ENCODE results near the gene PRIMPOL.
"Not testable (repeated sequence)": the region's sequence is repeated elsewhere in the genome, so short reads cannot be mapped to it uniquely, and the experiment has no call there.

PRIMPOL gene

DNA sequence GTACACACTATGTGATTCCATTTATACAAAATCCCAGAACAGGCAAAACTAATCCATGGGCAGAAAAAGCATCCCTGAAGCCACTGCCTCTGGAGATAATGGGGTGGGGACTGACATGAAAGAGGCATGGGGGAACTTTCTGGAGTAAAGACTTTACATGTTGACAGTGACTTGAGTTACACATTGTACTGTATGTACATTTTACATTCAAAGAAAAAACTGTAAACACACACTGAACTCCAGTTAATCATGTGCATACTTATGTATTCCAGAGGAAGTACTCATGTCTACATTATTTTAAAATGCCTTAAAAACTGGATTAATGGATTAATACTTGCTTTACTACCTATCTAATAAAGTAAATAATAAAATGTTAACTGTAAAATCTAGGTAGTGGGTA lies 62.8 kb downstream of the PRIMPOL start:
- no peak for DNase-seq (ENCODE audit: low read depth in 2 of 2)

DNA sequence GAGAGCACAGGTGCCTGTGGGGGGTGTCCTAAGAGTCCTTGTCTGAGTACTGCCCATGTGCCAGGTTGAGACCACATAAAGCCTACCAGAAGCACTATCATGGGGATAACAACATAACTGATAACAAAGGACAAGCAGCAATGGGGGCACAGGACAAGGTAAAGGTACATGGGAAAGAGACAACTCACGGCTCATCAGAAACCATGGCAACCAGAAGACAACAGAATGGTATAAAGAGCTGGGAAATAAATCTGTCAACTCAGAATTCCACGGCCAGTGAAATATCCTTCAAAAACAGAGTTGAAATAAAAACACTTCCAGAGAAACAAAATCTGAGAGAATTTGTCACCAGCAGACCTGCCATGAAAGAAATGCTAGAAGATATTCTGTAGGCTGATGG lies 64.3 kb downstream of the PRIMPOL start:
- no peak for DNase-seq (ENCODE audit: low read depth in 2 of 2)

DNA sequence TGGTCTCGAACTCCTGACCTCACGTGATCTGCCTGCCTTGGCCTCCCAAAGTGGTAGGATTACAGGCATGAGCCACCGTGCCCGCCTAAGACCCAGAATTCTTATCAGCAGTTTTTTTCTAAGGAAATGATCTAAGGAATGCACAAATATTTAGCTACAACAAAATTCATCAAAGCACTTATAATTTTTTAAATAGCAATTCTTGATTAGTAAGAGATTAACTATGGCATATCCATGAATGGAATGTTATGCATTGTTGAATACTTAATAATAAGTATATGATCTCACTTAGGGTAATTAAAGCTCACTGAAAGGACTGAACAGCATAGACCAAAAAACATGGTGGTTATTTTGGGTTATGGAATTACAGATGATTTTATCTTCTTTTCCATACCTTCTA lies 66.0 kb downstream of the PRIMPOL start:
- DNase-seq (ENCODE audit: low read depth in 2 of 2): no peak

DNA sequence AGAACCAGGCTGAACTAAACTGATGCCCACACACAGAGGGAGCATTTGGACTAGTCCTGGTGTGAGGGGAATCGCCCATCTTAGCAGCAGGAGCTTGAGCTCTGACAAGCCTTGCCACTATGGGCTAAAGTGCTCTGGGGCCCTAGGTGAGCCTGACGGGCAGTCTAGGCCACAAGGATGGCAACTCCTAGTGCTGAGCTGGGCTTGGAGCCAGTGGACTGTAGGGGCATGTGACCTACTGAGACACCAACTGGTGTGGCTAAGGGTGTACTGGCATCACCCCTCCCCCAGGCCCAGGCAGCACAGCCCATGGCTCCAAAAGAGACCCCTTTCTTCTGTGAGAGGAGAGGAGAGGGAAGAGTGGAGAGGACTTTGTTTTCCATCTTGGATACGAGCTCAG lies 69.9 kb downstream of the PRIMPOL start:
- no peak for DNase-seq (ENCODE audit: low read depth in 2 of 2)

DNA sequence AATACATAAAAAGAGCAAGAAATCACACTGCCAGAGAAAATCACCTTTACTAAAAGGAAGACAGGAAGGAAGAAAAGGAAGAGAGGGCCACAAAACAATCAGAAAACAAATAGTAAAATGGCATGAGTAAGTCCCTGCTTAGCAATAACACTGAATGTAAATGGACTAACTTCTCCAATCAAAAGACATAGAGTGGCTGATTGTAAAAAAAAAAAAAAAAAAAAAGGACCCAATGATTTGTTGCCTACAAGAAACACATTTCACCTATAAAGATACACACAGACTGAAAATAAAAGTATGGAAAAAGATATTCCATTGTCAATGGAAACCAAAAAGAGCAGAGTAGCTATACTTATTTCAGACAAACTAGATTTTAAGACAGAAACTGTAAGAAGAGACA lies 71.7 kb downstream of the PRIMPOL start:
- no peak for DNase-seq (ENCODE audit: low read depth in 2 of 2)

DNA sequence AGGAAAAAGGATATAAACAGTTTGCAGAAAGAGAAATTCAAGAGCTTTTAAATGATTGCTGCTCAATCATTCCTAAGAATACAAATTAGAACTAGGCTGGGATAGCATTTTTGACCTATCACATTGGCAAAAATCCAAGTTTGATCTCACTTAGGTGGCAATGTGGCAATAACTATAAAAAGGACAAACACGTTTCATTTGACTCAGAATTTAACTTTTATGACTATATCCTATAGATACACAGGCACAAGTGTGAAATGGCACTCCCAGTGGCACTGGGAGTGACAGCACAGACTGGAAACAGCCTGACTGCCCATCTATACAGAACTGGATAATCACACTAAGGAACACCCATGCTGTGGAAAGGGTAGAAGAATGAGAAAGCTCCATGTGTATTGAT lies 73.3 kb downstream of the PRIMPOL start:
- DNase-seq (ENCODE audit: low read depth in 2 of 2): no peak

DNA sequence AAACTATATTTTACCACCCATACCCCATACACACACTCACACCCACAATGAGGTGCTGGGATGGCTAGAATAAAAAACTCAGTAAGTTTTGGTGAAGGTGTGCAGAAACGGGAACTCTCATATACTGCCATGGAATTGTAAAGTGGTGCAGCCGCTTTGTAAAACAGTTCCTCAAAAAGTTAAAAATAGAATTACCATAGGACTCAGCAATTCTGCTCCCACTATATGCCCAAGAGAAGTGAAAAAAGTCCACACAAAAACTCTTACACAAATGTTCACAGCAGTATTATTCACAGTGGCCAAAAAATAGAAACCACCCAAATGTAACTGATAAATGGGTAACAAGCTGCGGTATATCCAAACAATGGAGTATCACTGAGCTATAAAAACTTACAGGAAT lies 77.9 kb downstream of the PRIMPOL start:
- no peak for DNase-seq (ENCODE audit: low read depth in 2 of 2)

DNA sequence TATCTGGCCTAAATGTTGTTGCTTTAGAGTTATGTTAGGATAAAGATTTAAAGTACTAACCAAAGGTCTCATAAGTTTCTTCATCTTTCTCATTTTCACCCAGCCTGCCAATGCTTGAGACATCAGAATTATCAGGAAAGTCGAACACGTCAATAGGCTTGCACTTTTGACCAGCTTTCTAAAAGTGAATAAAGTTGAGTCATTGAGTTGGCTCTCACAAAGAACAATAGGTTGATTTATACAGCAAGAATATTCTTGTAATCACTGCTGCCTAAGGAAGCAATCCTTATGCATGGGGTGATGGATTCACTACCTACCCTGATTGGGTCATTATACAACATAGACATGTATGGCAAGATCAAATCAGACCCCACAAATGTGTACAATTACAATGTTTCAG lies 79.3 kb downstream of the PRIMPOL start:
- DNase-seq (ENCODE audit: low read depth in 2 of 2): no peak

DNA sequence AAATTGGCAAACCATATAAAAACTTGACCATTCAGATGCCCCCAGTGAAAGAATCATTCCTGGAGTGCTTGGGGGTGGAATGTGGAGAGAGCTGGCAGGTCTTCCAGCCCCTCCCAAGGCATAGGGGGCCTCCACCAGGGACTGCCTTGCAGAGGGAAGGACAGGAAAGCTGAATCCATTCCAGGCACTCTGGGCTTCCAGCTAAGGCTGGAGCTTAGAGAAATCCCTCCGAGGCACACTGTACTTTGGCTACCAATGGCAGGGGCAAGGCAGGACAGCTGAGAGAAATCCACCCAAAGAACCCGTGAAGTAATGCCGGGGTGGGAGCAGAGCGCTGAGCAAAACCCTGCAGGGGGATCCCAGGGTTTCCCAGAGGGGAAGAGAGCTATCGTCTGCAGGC lies 80.4 kb downstream of the PRIMPOL start:
- DNase-seq (ENCODE audit: low read depth in 2 of 2): no peak

DNA sequence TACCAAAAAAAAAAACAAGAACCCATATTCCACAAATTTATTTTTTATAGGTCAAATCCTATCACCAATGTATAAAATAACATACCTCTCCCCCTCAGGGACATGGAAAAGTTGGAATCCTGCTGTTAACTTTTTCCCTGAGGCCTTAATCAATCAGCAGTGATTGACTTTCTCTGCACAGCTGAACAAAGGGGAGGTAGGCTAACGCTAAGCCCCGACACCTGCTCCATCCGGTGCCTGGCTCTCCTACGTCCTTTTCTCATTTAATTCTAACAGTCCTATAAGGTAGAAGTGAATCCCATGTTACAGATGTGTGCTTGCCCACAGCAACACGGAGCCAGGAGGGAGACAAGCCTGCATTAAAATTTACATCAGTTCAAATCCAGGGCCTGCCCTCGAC lies 81.5 kb downstream of the PRIMPOL start:
- DNase-seq (ENCODE audit: low read depth in 2 of 2): no peak

DNA sequence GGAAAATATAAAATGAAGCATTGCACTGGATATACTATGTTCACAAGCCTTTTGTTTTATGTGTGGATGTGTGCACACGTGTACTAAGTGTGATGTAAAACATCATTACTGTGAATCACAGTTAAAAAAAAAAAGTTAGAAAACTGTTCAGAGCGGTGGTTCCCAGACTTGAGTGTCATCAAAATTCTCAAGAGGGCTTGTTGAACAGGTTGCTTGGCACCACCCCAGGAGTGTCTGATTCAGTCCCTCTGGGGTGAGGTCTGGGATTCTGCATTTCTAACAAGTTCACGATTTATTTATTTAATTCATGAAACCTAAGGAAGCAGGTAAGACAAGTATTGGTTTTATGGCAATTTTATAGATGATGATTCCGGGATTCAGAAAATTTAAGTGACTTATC lies 82.6 kb downstream of the PRIMPOL start:
- DNase-seq (ENCODE audit: low read depth in 2 of 2): no peak

DNA sequence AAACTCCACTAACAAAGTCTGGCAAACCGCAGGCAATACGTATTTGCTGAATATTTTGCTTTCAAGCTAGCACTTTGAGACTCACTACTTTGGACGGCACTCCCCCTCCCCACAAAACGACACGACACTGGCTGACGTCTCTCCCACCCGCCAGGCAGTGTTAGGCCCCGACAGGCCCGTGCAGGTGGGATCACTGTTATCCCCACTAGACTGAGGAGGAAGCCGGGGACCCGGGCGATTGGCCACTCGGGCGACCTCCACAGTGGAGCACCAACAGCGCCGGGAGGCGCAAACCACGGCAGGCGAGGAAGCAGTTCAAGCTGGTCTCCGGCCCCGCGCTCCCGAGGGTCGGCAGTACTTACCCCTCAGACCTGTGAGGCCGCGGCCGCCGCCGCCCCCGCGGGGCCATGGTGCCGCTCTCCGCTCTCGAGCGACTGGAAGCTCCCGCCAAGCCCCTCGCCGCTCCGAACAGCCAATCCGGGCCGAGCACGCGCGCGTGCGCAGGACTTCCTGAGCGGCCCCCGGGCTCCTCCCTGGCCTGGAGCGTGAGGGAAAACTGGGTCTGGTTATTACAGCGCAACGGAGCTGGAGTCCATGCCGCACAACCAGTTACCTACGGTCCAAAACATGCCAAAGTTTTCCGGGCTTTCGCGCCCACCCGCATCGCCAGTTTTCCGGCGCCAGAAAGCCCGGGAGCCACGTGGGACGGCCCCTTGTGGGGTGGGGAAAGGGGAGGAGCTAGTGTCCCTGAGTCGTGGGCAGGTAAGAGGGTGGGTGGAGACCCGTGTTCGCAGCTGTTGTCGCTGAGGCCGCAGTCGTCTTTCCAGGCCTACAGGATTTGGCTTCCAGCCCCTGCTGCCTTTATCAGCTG lies 84.4 kb downstream of the PRIMPOL start, which contains the start of gene CENPU:
TSS of gene CENPU (minus strand) at position 443 of the 871 bp plus-strand sequence. CDS start at position 409, 34 bp downstream.
- peak; percentile 88 to 90 for DNase-seq (ENCODE audit: low read depth in 2 of 2)

DNA sequence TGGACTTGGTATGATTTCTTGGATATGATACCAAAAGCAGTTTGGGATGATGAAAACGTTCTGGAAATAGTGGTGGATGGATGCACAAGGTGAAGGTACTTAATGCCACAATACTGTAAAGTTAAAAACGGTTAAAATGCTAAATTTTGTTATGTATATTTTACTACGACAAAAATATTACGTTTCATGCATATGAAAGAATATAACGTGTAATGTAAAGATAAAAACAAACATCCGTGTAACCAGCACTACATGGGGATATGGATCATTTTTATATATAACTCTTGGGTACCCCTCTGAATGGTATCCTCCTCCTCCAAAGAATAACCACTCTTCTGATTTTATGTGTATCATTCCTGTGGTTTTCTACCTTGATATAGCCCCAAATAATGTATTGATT lies 85.2 kb downstream of the PRIMPOL start:
- no peak for DNase-seq (ENCODE audit: low read depth in 2 of 2)

DNA sequence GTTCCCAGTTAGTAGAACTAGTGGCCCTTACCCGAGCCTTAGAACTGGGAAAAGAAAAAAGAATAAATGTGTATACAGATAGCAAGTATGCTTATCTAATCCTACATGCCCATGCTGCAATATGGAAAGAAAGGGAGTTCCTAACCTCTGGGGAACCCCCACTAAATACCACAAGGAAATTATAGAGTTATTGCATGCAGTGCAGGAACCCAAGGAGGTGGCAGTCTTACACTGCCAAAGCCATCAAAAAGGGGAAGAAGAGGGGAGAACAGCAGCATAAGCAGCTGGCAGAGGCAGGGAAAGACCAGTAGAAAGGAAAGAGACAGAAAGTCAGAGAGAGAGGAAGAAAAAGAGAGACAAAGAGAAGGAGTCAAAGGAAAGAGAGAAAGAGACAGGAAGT lies 90.0 kb downstream of the PRIMPOL start:
- not testable (repeated sequence) for DNase-seq (ENCODE audit: low read depth in 2 of 2)

DNA sequence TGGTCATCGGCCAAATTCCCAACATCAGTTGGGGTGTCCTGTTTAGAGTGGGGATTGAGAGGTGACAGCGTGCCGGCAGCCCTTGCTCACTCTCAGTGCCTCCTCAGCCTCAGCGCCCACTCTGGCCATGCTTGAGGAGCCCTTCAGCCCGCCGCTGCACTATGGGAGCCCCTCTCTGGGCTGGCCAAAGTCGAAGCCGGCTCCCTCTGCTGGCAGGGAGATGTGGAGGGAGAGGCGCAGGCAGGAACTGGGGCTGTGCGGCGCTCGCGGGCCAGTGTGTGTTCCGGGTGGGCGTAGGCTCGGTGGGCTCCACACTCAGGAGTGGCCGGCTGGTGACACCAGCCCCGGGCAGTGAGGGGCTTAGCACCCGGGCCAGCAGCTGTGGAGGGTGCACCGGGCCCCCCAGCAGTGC lies 91.4 kb downstream of the PRIMPOL start:
- no peak for DNase-seq (ENCODE audit: low read depth in 2 of 2)

DNA sequence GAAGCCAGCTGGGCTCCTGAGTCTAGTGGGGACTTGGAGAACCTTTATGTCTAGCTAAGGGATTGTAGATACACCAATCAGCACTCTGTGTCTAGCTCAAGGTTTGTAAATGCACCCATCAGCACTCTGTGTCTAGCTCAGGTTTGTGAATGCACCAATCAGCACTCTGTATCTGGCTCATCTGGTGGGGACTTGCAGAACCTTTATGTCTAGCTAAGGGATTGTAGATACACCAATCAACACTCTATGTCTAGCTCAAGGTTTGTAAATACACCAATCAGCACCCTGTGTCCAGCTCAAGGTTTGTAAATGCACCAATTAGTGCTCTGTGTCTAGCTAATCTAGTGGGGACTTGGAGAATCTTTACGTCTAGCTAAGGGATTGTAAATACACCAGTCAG lies 92.1 kb downstream of the PRIMPOL start:
- DNase-seq (ENCODE audit: low read depth in 2 of 2): not testable (repeated sequence)

DNA sequence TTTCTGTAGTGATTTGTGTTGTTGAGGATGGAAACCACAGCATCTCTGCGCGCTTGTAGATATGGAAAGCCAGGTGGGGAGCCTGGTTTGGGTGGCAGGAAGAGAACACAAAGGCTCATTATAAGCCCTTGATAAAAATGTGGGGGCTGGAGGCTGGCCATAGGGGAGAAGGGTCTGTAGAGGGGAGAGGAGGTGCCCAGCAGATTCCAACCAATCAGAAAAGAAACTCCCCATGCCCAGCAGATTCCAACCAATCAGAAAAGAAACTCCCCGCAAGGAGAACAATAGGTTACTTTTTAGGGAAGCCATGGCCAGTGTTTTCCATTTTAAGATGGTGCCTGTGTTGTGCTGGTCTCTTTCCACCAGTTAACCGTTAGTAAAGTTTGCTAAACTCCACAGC lies 94.1 kb downstream of the PRIMPOL start:
- DNase-seq (ENCODE audit: low read depth in 2 of 2): no peak

DNA sequence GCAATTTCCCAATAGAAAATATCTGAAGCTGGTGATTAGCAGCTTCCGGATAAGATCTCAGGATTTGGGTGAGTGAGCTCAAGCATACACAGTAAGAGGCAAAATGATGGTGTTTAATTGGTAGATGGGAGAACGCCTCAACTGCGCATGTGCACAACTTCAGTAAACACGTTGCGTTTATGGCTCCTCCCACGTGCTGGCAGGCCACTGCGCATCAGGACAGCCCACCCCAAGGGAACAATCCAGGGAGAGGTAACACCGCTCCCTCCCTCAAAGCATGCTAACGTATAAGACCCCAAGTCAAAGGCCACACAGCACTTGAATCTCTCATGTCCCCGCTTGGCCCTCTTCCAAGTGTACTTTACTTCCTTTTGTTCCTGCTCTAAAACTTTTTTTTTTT lies 94.7 kb downstream of the PRIMPOL start:
- DNase-seq (ENCODE audit: low read depth in 2 of 2): no peak

Data from stimulated activated CD8-positive, alpha-beta memory T cell treated with anti-CD3 and anti-CD28 coated beads, Interleukin-2, amount 100 ng/mL, for 1 hour (primary cell).